Liver (tissue), 9 donors: ENCODE results near the gene HTR3A. TPM values are rescaled to one million over a fixed set of nuclear protein-coding genes. Genes with fewer than 3 reads are reported as not detected.

ENCODE experiments used
- DNase-seq: peaks from one replicate; pipeline ENCODE4 v3.0.0-alpha.2; 2017; ENCODE audit warnings: low spot score
- H3K27ac ChIP-seq, 2 donors: one replicate each; pipeline ENCODE4 v1.7.0; 2013; ENCODE audit warnings: inconsistent platforms in 2 of 2, low read length in 2 of 2, control low read depth in 1 of 2, low read depth in 1 of 2, mild to moderate bottlenecking in 1 of 2
- H3K27me3 ChIP-seq, 4 donors: one replicate each; pipeline versions ENCODE4 v1.6.1 to v1.7.0; 2013; ENCODE audit warnings: low read length in 3 of 4, inconsistent platforms in 1 of 4, mild to moderate bottlenecking in 1 of 4, moderate library complexity in 1 of 4; ENCODE audit not compliant: control insufficient read depth in 4 of 4, insufficient read depth in 4 of 4
- H3K36me3 ChIP-seq, 4 donors: one replicate each; pipeline versions ENCODE4 v1.6.1 to v1.7.0; 2013; ENCODE audit warnings: low read length in 3 of 4, mild to moderate bottlenecking in 3 of 4, low read depth in 1 of 4, moderate library complexity in 1 of 4; ENCODE audit not compliant: control insufficient read depth in 4 of 4, insufficient read depth in 3 of 4
- H3K4me1 ChIP-seq, 4 donors: one replicate each; pipeline versions ENCODE4 v1.6.1 to v1.7.0; 2013; ENCODE audit warnings: low read length in 3 of 4, mild to moderate bottlenecking in 3 of 4, moderate library complexity in 1 of 4; ENCODE audit not compliant: control insufficient read depth in 4 of 4, insufficient read depth in 4 of 4
- H3K4me3 ChIP-seq, 3 donors: one replicate each; pipeline versions ENCODE4 v1.6.1 to v1.7.0; 2013; ENCODE audit warnings: low read length in 3 of 3, control low read depth in 1 of 3, low read depth in 1 of 3, mild to moderate bottlenecking in 1 of 3
- H3K9ac ChIP-seq, 2 donors: one replicate each; pipeline ENCODE4 v1.7.0; 2013; ENCODE audit warnings: low read length in 2 of 2, mild to moderate bottlenecking in 2 of 2, moderate library complexity in 2 of 2, control low read depth in 1 of 2, low read depth in 1 of 2
- H3K9me3 ChIP-seq, 4 donors: one replicate each; pipeline versions ENCODE4 v1.6.1 to v1.7.0; 2013; ENCODE audit warnings: low read length in 3 of 4; ENCODE audit not compliant: control insufficient read depth in 4 of 4
- ATF3 ChIP-seq: IDR thresholded peaks from 2 replicates; pipeline ENCODE4 v1.6.1; 2016; ENCODE audit warnings: antibody characterized with exemption
- CTCF ChIP-seq: fragments of 150-350 bp; IDR thresholded peaks from 2 replicates; pipeline ENCODE4 v1.5.1; 2017; ENCODE audit warnings: improper control_type of control experiment, low read depth, low read length; ENCODE audit not compliant: missing input control
- EGR1 ChIP-seq, 2 donors: IDR thresholded peaks; 2 replicates each; pipeline ENCODE4 v1.6.1; 2016 to 2018; ENCODE audit warnings: antibody characterized with exemption in 2 of 2, low read depth in 2 of 2
- FOXA1 ChIP-seq: IDR thresholded peaks from 2 replicates; pipeline ENCODE4 v1.6.1; 2016; ENCODE audit warnings: antibody characterized with exemption
- FOXA2 ChIP-seq: IDR thresholded peaks from 2 replicates; pipeline ENCODE4 v1.6.1; 2016; ENCODE audit warnings: antibody characterized with exemption
- GABPA ChIP-seq, 2 donors: IDR thresholded peaks in 1 of 2; conservative IDR thresholded peaks in 1 of 2; 2 replicates each; pipeline ENCODE4 v1.6.1; 2016; ENCODE audit warnings: antibody characterized with exemption in 2 of 2, mild to moderate bottlenecking in 1 of 2, moderate library complexity in 1 of 2
- HNF4A ChIP-seq, 2 donors: conservative IDR thresholded peaks; 2 replicates each; pipeline ENCODE4 v1.6.1; 2016; ENCODE audit warnings: antibody characterized with exemption in 2 of 2, mild to moderate bottlenecking in 2 of 2
- HNF4G ChIP-seq: IDR thresholded peaks from 2 replicates; pipeline ENCODE4 v1.6.1; 2016; ENCODE audit warnings: antibody characterized with exemption
- JUND ChIP-seq, 2 donors: IDR thresholded peaks; 2 replicates each; pipeline ENCODE4 v1.6.1; 2016; ENCODE audit warnings: antibody characterized with exemption in 2 of 2
- MAX ChIP-seq: IDR thresholded peaks from 2 replicates; pipeline ENCODE4 v1.6.1; 2016; ENCODE audit warnings: antibody characterized with exemption
- NR2F2 ChIP-seq: IDR thresholded peaks from 2 replicates; pipeline ENCODE4 v1.6.1; 2016; ENCODE audit warnings: antibody characterized with exemption
- RAD21 ChIP-seq, 2 donors: IDR thresholded peaks; 2 replicates each; pipeline ENCODE4 v1.6.1; 2016; ENCODE audit warnings: antibody characterized with exemption in 2 of 2, mild to moderate bottlenecking in 2 of 2
- RXRA ChIP-seq, 2 donors: IDR thresholded peaks; 2 replicates each; pipeline ENCODE4 v1.6.1; 2017 to 2018; ENCODE audit warnings: antibody characterized with exemption in 2 of 2, mild to moderate bottlenecking in 1 of 2
- SP1 ChIP-seq: IDR thresholded peaks from 2 replicates; pipeline ENCODE4 v1.6.1; 2018; ENCODE audit warnings: antibody characterized with exemption, mild to moderate bottlenecking
- TAF1 ChIP-seq: conservative IDR thresholded peaks from 2 replicates; pipeline ENCODE4 v1.6.1; 2016; ENCODE audit warnings: antibody characterized with exemption, mild to moderate bottlenecking
- YY1 ChIP-seq: IDR thresholded peaks from 2 replicates; pipeline ENCODE4 v1.6.1; 2016; ENCODE audit warnings: antibody characterized with exemption, mild to moderate bottlenecking
- WGBS: extraction: QIAGEN DNeasy Blood & Tissue Kit; methylation state at CpG from one replicate; pipeline ENCODE4 v1.1.7; 2013; 5-methylcytosine and 5-hydroxymethylcytosine counted together
- polyA plus RNA-seq, 2 donors: library from polyadenylated mRNA; stranded (reverse) in 1 of 2; unstranded in 1 of 2; fragments of 200-250 nt in 1 of 2; fragments of >200 nt in 1 of 2; fragmentation: Nextera tagmentation in 1 of 2; extraction: Ambion mirVana in 1 of 2; gene quantifications; one replicate each; pipeline versions ENCODE4 v1.2.1 to v1.2.3, GENCODE V29; 2013 to 2015
- total RNA-seq, 2 donors: library from RNA; depleted of rRNA; stranded (reverse); fragments of >200 nt; gene quantifications; one replicate each; pipeline ENCODE4 v1.2.3, GENCODE V29; 2014
- TF ChIP-seq, protein P1 (sequence below): IDR thresholded peaks from 2 replicates; pipeline ENCODE4 v1.6.1; 2016; ENCODE audit warnings: antibody characterized with exemption, mild to moderate bottlenecking
- TF ChIP-seq, protein P2 (sequence below): IDR thresholded peaks from 2 replicates; pipeline ENCODE4 v1.6.1; 2016; ENCODE audit warnings: antibody characterized with exemption
- donor health status: healthy.
- donor health status: healthy.
- donor health status: healthy.
- donor health status: healthy.
- donor health status: healthy.

Gene HTR3A
- total and polyA plus RNA-seq, 4 donors, result not detected

DNA sequence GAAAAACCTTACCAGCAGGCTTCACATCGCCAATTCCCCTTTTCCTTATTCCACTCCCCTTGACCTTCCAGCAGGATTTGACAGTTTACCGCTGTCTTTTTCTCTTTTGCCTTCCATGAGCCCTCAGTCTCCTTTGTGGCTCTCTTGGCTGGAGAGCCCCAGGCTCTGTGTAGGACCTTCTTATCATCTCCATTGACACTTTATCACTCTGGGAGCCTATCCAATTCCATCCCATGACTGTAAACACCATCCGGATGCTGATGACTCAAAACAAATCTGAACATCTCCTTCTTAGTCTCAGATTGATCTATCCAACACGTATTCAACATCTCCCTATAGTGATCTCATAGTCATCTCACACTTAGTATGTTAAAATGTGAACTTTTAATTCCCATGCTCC is 36.0 kb downstream of the HTR3A start:
- no peaks in the 10 kb centered on the region for H3K9me3 ChIP-seq
- no peak for DNase-seq
- H3K9ac ChIP-seq, result no peak overlapping the region
- no peak overlapping the region for H3K4me3 ChIP-seq
- no peaks in the 10 kb centered on the region for H3K4me1 ChIP-seq
- H3K36me3 ChIP-seq, result no peaks in the 10 kb centered on the region
- peaks cover 0 to 6% (median 0%) of the 10 kb centered on the region in 4 donors for H3K27me3 ChIP-seq
- TF ChIP-seq HNF4G, result no peak
- no peak for TF ChIP-seq FOXA2
- no peak for TF ChIP-seq FOXA1
- no peak for TF ChIP-seq NR2F2
- TF ChIP-seq HNF4A (conservative IDR thresholded peaks at IDR 0.05), result no peak
- TF ChIP-seq CTCF, result no peak
- no peak for TF ChIP-seq ATF3
- TF ChIP-seq TAF1, result no peak
- TF ChIP-seq MAX, result no peak
- no peak for TF ChIP-seq RAD21 (IDR thresholded peaks at IDR 0.05)
- TF ChIP-seq EGR1 (IDR thresholded peaks at IDR 0.05; ENCODE audit: low read depth in 2 of 2), result no peak
- no peak for TF ChIP-seq YY1
- no peak for TF ChIP-seq SP1
- TF ChIP-seq RXRA (IDR thresholded peaks at IDR 0.05), result no peak
- TF ChIP-seq, protein P1, sequence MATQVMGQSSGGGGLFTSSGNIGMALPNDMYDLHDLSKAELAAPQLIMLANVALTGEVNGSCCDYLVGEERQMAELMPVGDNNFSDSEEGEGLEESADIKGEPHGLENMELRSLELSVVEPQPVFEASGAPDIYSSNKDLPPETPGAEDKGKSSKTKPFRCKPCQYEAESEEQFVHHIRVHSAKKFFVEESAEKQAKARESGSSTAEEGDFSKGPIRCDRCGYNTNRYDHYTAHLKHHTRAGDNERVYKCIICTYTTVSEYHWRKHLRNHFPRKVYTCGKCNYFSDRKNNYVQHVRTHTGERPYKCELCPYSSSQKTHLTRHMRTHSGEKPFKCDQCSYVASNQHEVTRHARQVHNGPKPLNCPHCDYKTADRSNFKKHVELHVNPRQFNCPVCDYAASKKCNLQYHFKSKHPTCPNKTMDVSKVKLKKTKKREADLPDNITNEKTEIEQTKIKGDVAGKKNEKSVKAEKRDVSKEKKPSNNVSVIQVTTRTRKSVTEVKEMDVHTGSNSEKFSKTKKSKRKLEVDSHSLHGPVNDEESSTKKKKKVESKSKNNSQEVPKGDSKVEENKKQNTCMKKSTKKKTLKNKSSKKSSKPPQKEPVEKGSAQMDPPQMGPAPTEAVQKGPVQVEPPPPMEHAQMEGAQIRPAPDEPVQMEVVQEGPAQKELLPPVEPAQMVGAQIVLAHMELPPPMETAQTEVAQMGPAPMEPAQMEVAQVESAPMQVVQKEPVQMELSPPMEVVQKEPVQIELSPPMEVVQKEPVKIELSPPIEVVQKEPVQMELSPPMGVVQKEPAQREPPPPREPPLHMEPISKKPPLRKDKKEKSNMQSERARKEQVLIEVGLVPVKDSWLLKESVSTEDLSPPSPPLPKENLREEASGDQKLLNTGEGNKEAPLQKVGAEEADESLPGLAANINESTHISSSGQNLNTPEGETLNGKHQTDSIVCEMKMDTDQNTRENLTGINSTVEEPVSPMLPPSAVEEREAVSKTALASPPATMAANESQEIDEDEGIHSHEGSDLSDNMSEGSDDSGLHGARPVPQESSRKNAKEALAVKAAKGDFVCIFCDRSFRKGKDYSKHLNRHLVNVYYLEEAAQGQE, result no peak
- TF ChIP-seq, protein P2, sequence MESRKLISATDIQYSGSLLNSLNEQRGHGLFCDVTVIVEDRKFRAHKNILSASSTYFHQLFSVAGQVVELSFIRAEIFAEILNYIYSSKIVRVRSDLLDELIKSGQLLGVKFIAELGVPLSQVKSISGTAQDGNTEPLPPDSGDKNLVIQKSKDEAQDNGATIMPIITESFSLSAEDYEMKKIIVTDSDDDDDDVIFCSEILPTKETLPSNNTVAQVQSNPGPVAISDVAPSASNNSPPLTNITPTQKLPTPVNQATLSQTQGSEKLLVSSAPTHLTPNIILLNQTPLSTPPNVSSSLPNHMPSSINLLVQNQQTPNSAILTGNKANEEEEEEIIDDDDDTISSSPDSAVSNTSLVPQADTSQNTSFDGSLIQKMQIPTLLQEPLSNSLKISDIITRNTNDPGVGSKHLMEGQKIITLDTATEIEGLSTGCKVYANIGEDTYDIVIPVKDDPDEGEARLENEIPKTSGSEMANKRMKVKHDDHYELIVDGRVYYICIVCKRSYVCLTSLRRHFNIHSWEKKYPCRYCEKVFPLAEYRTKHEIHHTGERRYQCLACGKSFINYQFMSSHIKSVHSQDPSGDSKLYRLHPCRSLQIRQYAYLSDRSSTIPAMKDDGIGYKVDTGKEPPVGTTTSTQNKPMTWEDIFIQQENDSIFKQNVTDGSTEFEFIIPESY, result no peak
- no peak for TF ChIP-seq GABPA (IDR thresholded peaks at IDR 0.05 in 1 of 2, conservative IDR thresholded peaks at IDR 0.05 in 1 of 2)
- TF ChIP-seq JUND (IDR thresholded peaks at IDR 0.05), result no peak
- H3K27ac ChIP-seq, result no peak overlapping the region
- WGBS, result 61% methylated on average over 4 of the region's 4 CpGs
